Transverse colon (tissue), 4 donors: ENCODE results near the gene GCC2. TPM values are rescaled to one million over a fixed set of nuclear protein-coding genes. Genes with fewer than 3 reads are reported as not detected.
A peak's percentile ranks its signal among the peaks of the same experiment; 100 is the strongest.
"Not testable (repeated sequence)": the region's sequence is repeated elsewhere in the genome, so short reads cannot be mapped to it uniquely, and the experiment has no call there.

ENCODE experiments used
- DNase-seq: peaks from one replicate; pipeline ENCODE4 v3.0.0-alpha.2; 2019
- H3K27ac ChIP-seq, 4 donors: fragments of 200-600 bp; sonication (generic); 2 replicates each; pipeline ENCODE4 v1.5.1; 2016 to 2018; ENCODE audit warnings: inconsistent platforms in 4 of 4
- H3K27me3 ChIP-seq: fragments of 200-600 bp; sonication (generic); 2 replicates; pipeline ENCODE4 v1.5.1; 2017; ENCODE audit warnings: inconsistent platforms
- H3K36me3 ChIP-seq, 4 donors: fragments of 200-600 bp; sonication (generic); 2 replicates each; pipeline ENCODE4 v1.5.1; 2017 to 2019; ENCODE audit warnings: inconsistent platforms in 4 of 4
- H3K4me1 ChIP-seq, 4 donors: fragments of 200-600 bp; sonication (generic); 2 replicates each; pipeline ENCODE4 v1.5.1; 2017 to 2020; ENCODE audit warnings: inconsistent platforms in 4 of 4
- H3K4me3 ChIP-seq, 4 donors: fragments of 200-600 bp; sonication (generic); 1 replicate in 1 of 4; 2 replicates in 3 of 4; pipeline versions ENCODE4 v1.5.1 to v1.6.1; 2017 to 2019; ENCODE audit warnings: inconsistent platforms in 4 of 4
- H3K9me3 ChIP-seq, 2 donors: fragments of 200-600 bp; sonication (generic); 2 replicates each; pipeline ENCODE4 v1.5.1; 2017 to 2019; ENCODE audit warnings: inconsistent platforms in 2 of 2
- CTCF ChIP-seq, 5 experiments: fragments of 200-600 bp in 3 of 5; fragments of 450-650 bp in 2 of 5; sonication (generic) in 3 of 5; IDR thresholded peaks; 1 replicate in 2 of 5; 2 replicates in 3 of 5; pipeline ENCODE4 v1.5.1; 2016 to 2017; ENCODE audit warnings: antibody characterized with exemption in 5 of 5, inconsistent platforms in 3 of 5, mild to moderate bottlenecking in 2 of 5, moderate library complexity in 1 of 5
- EP300 ChIP-seq: sonication (generic); formaldehyde crosslinking; IDR thresholded peaks from one replicate; pipeline ENCODE4 v1.6.1; 2017; ENCODE audit warnings: antibody characterized with exemption, low read depth
- POLR2A ChIP-seq: fragments of 450-650 bp; IDR thresholded peaks from one replicate; pipeline ENCODE4 v1.6.1; 2016; ENCODE audit warnings: antibody characterized with exemption, mild to moderate bottlenecking, moderate library complexity
- POLR2AphosphoS5 ChIP-seq, 3 donors: sonication (generic); formaldehyde crosslinking; IDR thresholded peaks; one replicate each; pipeline ENCODE4 v1.6.1; 2016; ENCODE audit warnings: antibody characterized with exemption in 3 of 3
- WGBS, 2 donors: methylation state at CpG; one replicate each; pipeline ENCODE4 v1.1.5; 2018; ENCODE audit warnings: low coverage in 1 of 2; 5-methylcytosine and 5-hydroxymethylcytosine counted together
- in situ Hi-C, 4 donors: fragments of 200-750 bp; cut with MboI; loops; one replicate each; pipeline versions ENCODE4 v1.15.0 to v1.15.1; 2017; ENCODE audit warnings: low sequenced_read_pairs in 3 of 4, low pct_ligation_motif_present in 1 of 4, low pct_unique_long_range_greater_than_20kb in 1 of 4
- intact Hi-C: fragments of 100-400 bp; cut with DNase I; formaldehyde crosslinking; loops from one replicate; pipeline ENCODE4 v1.15.1; 2023; ENCODE audit warnings: low total_unique reads
- total RNA-seq, 4 donors: library from RNA; depleted of rRNA; stranded (reverse); fragments of >200 nt; gene quantifications; one replicate each; pipeline ENCODE4 v1.1.0, GENCODE V29; 2016

The GCC2 gene
- total RNA-seq, 4 donors from 2014 or later: 27.5 to 120 (median 75.9) TPM

- Histone ChIP-seq H3K27me3 (no peaks in the 10 kb centered on the region), H3K4me1 (peaks cover 0 to 37% (median 20%) of the 10 kb centered on the region in 4 donors), H3K4me3 (peak overlapping the region; percentile 35 to 93 (median 61)), H3K36me3 (peaks cover 0 to 19% (median 9%) of the 10 kb centered on the region in 4 donors), H3K27ac (peak overlapping the region; percentile 87 to 96 (median 90)), H3K9me3 (no peaks in the 10 kb centered on the region)
- in situ Hi-C loops: loop anchor here in 1 of 4 donors (25.0 kb wide), 1 partner anchor 138 kb away; no protein-coding TSS in a partner anchor
- peak; percentile 42 for DNase-seq
- no peak for TF ChIP-seq EP300
- peak in 1 of 3 donors; percentile 58 for TF ChIP-seq POLR2AphosphoS5 (IDR thresholded peaks at IDR 0.05)
- TF ChIP-seq CTCF (IDR thresholded peaks at IDR 0.05): no peak
- no peak for TF ChIP-seq POLR2A
- intact Hi-C loops: no loop called here
- WGBS, 2 donors: 0% methylated on average over 1 to 20 of the region's 20 CpGs
These were observed 564 bp downstream of the GCC2 start for GRCh38 chr2:108449410-108450130.

GRCh38 chr2:108450863-108451262 is 1.9 kb downstream of the GCC2 start:
- TF ChIP-seq CTCF (IDR thresholded peaks at IDR 0.05): no peak
- no peak for TF ChIP-seq POLR2A
- no peak for TF ChIP-seq EP300
- no peak for TF ChIP-seq POLR2AphosphoS5 (IDR thresholded peaks at IDR 0.05)
- DNase-seq: no peak
- 87 to 90% methylated on average over 3 of the region's 3 CpGs for WGBS, 2 donors
- H3K27ac ChIP-seq: peak overlapping the region; percentile 87 to 96 (median 90)
- H3K4me1 ChIP-seq: peaks cover 0 to 37% (median 20%) of the 10 kb centered on the region in 4 donors
- peak overlapping the region in 1 of 4 donors; percentile 93 for H3K4me3 ChIP-seq
- no peaks in the 10 kb centered on the region for H3K9me3 ChIP-seq
- intact Hi-C loops: no loop called here
- in situ Hi-C loops: loop anchor here in 1 of 4 donors (25.0 kb wide), 1 partner anchor 136 kb away; no protein-coding TSS in a partner anchor
- H3K36me3 ChIP-seq: peaks cover 0 to 32% (median 15%) of the 10 kb centered on the region in 4 donors
- no peaks in the 10 kb centered on the region for H3K27me3 ChIP-seq

DNA sequence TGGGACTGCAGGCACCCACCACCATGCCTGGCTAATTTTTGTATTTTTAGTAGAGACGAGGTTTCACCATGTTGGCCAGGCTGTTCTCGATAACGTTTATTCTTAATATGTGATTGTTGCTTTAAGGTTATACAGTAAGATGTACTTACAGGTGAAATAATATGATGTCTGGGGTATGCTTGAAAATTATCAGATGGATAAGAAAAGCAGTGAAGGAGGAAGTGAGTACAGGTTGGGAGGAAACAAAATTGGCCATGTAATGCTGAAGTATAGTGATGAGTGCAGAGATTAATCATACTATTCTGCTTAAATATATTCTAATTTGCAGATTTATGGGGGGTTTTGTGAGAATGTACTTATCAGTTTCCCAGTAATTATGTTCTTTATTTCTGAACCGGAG is 3.0 kb downstream of the GCC2 start:
- Histone ChIP-seq H3K4me3 (no peak overlapping the region), H3K27ac (no peak overlapping the region), H3K9me3 (no peaks in the 10 kb centered on the region), H3K36me3 (peaks cover 0 to 43% (median 20%) of the 10 kb centered on the region in 4 donors), H3K27me3 (no peaks in the 10 kb centered on the region), H3K4me1 (peaks cover 0 to 37% (median 20%) of the 10 kb centered on the region in 4 donors)
- in situ Hi-C loops (loop anchor here in 1 of 4 donors (25.0 kb wide), 1 partner anchor 135 kb away; no protein-coding TSS in a partner anchor), intact Hi-C loops (no loop called here)
- DNase-seq: no peak
- 78 to 90% methylated on average over 4 of the region's 4 CpGs for WGBS, 2 donors
- TF ChIP-seq CTCF (IDR thresholded peaks at IDR 0.05): no peak
- no peak for TF ChIP-seq POLR2AphosphoS5 (IDR thresholded peaks at IDR 0.05)
- TF ChIP-seq EP300: no peak
- no peak for TF ChIP-seq POLR2A

- intact Hi-C loops, H3K4me3 ChIP-seq, DNase-seq, H3K27me3 ChIP-seq, H3K9me3 ChIP-seq, H3K27ac ChIP-seq: not testable (repeated sequence)
- 92 to 99% methylated on average over 4 of the region's 4 CpGs for WGBS, 2 donors
- Histone ChIP-seq H3K4me1 (peaks cover 0 to 32% (median 15%) of the 10 kb centered on the region in 4 donors), H3K36me3 (peaks cover 0 to 58% (median 26%) of the 10 kb centered on the region in 4 donors)
- in situ Hi-C loops: loop anchor here in 1 of 4 donors (25.0 kb wide), 1 partner anchor 134 kb away; no protein-coding TSS in a partner anchor
These were observed 4.5 kb downstream of the GCC2 start for GRCh38 chr2:108453530-108453929.
